ENCODE data around the gene NSUN6.

Gene NSUN6, protein sequence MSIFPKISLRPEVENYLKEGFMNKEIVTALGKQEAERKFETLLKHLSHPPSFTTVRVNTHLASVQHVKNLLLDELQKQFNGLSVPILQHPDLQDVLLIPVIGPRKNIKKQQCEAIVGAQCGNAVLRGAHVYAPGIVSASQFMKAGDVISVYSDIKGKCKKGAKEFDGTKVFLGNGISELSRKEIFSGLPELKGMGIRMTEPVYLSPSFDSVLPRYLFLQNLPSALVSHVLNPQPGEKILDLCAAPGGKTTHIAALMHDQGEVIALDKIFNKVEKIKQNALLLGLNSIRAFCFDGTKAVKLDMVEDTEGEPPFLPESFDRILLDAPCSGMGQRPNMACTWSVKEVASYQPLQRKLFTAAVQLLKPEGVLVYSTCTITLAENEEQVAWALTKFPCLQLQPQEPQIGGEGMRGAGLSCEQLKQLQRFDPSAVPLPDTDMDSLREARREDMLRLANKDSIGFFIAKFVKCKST

DNA sequence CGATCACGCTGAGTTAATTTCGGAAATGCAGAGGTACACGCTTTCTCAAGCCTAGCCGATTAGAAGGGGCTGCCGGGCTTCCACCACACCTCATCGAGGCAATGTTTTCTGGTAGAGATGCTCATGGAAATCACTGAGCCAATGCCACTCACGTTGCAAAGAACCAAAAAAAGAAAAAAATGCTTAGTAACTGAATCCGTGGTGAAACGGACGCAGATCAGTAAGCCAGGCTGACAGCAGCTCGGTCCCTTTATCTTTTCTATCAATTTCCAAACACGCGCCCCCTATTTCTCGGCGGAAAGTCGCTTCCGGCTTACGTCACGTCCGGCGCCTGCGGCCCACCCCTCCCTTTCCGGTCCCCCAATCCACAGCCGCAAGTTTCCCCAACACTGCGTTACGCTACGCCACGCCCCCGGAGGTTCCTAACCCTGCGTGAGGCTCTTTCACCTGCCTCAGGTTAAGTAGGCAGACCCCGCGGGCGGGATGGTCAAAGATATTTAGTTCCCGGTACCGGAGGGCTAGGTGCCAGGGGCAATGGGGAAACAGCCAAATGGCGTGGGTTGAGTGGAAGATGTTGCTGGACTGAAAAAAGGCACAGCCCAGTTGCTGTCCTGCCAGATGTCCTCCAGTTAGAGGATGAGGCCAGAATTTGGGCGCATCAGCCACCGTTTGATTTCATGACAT, at the start of gene NSUN6:
NSUN6 (minus strand) TSS at position 264 of the 684 bp plus-strand sequence. CDS start 384 bp downstream, outside the sequence.
- no peak for DNase-seq

DNA sequence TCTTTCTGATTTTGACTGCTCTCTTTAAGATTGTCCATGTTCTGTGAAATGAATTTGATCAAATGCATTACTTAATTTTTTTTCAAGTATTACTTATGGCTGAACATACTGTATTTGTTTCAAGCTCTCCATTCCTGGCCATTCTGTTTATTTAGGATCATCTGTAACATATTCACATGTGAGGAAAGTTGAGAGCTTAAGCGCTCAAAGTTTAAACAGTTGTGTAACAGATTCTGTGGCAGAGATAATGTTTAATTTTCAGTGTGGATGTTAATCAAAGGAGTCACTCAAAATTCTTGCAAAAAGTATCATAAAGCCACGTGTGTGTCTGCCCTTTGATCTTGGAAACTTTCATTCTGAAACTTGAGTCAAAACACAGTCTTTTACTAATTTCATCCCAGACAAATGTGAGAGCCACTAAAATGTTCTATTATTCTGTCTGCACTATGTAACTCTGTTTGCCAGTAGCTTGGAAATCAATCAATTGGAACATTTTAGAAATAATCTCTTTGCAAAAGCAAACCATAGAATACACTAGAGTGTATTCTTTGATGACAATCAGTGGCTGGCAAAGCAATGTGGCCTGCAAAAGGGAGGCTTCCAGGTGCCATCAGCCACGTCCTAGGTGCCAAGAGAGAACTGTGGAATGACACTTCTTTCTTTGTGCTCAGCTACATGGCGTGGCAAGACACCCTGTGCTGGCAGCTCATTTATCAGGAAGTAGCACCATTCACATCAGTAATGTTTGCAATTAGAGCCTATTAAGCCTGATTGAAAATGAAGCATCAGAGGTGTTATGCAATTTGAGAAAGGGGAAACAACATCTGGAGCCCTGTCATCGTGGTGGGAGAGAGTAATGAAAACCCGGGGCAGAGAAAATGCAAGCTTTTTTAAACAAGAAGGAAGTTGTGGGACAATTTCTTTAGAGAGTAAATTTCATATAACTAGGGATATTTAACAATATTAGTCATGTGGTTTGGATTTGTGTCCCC, 48.8 kb upstream of the NSUN6 start:
- DNase-seq = no peak

DNA sequence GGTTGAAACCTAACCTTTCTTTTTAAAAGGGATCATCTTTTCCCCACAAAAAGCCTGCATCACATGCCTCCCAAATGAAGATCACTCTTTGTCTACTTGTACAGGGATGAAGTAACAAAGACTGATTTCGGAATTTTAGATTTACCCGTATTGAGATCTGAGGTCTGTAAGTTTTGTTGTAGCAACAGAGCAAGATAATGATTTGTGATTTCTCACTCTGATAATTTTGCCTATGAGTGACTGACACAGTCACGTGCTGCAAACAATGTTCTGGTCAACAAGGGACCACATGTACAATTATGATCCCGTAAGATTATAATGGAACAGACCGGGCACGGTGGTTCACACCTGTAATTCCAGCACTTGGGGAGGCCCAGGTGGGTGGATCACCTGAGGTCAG, 39.2 kb upstream of the NSUN6 start:
- DNase-seq = no peak

DNA sequence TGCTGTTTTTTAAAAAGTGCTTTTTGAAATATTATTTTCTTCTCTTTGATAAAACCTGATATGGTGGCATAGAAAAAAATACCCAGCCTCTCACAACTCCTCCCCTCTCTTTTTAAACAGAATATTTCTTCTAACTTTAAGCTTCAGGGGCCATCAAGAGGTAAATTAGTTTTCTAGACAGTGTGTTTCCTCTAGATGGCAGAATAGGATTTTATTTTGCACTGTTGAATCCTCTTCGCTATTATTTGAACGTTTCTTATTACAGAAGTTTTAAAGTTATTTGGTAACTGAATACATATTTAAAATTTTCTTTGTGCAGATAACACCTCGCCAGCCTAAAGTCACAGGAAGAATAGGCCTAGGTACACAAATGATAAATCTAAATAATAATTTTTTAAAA, 38.1 kb upstream of the NSUN6 start:
- DNase-seq = no peak

DNA sequence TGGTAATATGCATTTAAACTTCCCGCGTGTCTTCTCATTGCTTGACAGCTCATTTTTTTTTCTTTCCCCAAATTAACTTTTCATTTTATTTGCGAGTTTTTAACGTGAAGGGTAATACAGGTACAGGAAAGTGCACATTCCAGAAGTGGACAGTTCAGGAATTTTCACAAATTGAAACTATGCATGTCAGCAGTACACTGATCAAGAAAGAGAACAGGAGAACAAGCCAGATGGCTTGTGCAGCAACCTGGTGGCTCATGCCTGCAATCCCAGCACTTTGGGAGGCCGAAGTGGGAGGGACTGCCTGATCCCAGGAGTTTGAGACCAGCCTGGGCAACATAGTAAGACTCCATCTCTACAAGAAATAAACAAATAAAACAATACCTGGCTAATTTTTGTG, 36.3 kb upstream of the NSUN6 start:
- no peak for DNase-seq

DNA sequence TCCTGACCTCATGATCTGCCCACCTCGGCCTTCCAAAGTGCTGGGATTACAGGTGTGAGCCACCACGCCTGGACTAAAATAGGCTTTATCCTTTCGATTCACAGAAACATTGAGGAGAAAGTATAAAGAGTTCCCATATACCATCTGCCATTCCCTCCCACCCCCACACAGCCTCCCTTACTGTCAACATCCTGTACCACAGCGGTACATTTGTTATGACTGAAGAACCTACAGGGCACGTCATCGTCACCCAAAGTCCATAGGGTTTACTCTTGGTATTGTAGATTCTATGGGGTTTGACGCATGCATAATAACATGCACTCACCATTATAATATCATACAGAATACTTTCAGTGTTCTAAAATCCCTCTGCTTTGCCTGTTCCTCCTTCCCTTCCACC, 35.8 kb upstream of the NSUN6 start:
- no peak for DNase-seq

DNA sequence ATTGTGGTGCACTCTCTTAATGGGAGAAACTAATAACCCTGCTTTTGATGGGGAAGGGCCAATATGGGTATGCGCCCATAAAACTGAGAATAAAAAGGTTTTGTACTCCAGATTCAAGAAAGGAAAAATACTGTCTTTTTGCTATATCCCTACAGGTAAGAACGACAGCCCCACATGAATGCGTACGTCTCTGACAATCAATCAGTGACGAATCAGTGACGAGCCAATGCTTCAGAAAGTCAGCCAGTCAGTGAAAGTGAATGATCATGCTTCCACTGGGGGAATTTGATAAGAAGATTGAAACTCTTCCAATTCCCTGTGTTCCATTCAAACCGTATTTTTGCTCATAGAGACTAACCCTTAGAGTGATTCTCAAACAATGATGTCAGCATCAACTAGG, 34.2 kb upstream of the NSUN6 start:
- DNase-seq = no peak

DNA sequence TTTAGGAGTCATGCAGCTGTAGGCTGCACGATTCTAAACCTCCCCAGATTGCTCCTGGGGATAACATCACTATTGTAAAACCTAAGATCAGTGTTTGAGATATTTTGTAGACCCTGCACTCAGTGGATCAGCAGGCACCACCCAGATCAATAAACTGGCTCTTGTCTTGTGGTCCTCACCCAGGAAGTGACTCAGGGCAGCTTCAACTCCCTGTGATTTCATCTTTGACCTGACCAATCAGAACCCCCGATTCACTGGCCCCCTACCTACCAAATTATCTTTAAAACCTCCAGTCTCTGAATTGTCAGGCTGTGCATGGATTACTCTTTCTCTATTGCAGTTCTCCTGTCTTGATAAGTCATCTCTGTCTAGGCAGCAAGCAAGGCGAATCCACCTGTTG, 33.6 kb upstream of the NSUN6 start:
- DNase-seq = no peak

DNA sequence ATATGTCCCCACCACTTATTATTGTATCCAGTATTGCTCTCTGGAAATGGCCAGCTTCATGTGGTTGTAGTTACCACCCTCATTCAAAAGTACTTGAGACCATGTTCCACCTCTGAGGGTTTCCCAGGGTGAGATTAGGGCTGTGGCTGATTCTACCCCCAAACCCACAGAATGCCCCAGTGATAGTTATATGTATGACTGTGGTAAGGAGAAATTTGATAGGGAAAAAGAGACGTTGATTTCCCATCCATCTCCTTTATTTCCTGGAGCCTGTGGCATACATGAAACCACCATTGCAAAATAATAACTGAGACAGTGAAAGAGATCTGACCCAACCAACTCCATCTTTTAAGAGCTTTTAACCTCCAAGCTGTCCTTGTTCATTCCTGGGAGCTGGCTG, 33.0 kb upstream of the NSUN6 start:
- no peak for DNase-seq

DNA sequence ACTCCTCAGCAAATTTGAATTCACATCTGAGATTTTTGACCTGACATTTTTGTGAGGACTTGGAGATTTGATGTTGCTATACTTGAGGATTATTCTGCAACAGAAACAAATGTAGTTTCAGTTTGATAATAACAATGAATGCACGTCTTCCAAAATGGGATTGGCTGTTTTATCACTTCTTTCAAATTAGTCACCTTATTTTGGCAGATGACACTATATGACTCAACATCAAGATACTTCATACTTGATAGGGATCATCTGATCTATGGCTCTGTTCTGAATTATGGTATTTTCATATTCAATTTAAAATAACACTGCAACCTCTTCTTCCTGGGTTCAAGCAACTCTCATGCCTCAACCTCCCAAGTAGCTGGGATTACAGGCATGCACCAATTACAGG, 32.0 kb upstream of the NSUN6 start:
- no peak for DNase-seq

DNA sequence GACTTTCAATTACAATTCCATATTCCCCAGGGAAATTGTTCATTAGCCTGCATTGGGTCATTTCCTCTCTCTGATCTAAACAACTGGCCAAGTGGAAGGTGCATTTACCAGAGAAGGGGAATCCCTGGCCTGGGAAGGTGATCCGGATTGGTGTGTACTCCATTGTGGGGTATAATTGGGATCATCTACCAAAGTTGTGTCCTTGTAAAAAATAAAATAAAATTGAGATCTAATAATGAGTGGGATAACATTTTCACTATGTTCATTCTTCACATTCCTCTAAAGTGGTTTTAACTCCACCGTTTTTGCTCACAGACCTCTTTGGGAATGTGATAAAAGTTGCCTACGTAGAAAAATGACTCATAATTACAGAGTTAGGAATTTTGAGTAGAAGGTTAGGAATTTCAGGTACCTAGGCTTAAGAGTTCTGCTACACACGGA, 30.6 kb upstream of the NSUN6 start:
- no peak for DNase-seq

DNA sequence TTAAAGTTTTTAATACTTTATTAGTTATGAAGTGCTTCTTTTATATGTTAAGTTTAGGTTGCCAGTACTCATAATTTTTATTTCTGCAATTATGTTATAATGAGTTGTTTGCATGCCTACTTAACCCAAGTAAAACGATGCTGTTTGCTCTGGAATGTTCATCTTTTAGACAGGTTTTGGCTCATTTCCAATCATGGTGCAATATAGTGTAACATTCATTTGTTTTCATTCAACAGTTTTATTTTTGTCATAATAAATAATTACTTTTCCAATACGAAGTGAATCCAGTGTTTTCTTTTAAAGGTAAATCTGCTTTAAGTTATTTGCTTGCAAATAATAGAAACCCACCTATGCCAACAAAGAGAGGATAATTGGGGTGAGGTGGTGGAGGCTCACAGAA, 30.0 kb upstream of the NSUN6 start:
- DNase-seq = no peak

DNA sequence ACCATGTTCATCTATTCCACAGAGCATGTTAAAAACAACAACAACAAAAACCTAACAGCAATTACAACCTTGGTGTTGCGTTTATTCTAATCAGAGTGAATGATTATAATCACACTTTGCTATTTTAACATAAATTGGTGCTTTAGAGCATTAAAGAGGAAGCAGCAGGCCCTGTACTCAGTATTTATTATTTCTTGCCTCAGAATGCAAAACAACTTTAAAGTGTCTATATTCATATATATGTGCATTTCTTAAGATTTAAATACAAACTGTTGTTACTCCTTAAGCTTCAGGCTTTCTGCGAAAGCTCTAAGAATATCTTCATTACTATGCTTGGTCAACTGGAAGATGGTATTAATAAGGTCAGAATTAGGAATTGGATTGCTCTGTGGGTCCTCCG, 29.4 kb upstream of the NSUN6 start:
- DNase-seq = no peak

DNA sequence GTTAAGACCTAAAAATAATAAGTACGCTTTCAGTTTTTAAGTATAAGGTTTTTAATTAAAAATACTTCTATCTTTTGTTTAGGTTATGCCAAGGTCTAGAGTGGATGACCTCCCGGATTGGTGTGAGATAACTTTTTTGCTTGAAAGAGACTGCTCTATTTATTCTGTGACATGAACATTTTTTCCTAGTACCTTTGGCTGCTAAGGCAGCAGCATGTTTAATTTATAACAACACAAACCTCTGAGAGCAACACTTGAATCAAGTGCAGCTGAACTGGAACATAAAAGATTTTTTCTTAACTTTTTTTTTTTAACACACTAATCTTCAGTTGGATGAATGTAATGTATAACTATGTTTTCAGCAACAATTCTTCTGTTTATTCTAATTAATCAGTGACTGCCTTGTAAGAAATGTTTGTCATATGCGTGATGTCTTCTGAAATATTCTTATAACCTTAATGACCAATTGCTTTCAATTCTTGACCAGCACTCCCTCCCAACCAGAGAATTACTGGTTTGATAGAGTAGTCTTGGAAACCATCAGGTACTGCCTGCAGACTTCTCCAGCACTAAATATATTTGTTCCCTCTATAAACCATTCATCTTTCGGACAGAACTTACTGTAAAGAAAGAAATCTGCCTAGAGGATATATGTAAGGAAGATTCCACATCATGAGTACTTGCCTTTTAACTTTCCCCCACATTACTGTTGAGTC, 23.9 kb upstream of the NSUN6 start:
- DNase-seq = no peak

DNA sequence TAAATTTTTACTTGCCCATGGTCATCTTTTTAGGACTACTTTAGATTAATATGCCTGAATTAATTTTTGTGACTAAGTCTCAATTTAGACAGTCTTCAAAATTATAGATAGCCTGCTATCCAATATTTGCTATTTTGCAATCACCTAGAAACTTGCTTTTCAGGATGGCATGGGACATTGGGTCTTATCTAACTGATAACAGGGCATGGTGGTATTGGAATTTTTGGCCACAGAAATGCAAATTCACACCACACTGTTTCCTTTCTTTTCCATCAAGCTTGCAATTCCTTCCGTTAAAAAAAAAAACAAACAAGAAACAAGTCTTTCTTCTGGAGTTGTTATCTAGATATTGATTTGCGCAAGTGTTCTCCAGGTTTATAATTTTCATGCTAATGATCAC, 16.6 kb upstream of the NSUN6 start:
- no peak for DNase-seq

DNA sequence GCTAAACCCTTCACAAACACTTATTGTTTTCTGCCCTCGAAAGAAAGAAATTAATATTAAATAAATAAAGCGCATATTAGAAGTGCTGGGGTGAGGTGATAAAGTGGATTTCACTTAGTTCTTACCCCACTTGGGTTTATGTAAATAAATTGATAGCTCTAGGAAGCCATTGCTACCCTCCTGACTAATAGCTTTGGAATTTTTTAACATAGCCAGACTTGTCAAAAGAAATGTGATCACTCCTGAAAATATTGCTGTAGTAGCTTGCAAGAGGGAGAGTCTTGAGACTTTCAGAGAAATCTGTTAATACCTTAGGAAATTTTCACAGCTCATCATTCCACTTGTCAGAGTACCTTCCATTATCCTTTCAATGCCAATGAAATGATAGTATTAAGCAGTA, 15.4 kb upstream of the NSUN6 start:
- no peak for DNase-seq

DNA sequence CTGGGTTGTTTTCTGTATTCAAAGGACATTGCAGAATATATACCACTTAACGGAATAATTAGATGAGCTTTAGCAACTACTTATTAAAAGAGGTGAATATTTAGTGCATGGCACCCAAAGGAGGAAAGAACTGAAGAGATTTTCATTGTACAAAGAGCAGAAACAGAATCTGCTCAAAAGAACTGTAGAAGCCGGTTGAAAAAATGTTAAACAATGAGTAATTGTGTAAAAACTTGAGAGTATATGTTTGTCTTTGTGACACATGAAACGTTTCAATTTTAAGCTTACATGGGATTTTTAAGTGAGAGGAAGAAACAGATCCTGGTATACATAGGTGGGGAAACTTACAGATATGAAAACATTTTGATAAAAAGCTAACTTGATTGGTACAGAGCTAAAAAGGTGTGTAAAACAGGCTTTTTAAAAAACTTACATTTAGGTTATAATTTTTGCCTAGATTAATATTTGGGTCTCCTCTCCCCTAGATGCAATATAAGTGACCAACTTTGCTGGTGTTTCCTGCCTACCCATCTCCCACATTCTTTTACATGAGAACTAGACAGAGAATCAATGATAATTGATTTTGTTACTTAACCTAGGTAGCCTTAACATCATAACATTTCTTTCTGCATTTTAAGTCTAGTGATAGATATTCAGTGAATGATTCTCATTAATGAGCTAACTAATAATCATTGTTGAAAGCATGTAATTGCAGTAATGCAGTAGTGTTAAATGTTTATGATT, 14.6 kb upstream of the NSUN6 start:
- DNase-seq = no peak

DNA sequence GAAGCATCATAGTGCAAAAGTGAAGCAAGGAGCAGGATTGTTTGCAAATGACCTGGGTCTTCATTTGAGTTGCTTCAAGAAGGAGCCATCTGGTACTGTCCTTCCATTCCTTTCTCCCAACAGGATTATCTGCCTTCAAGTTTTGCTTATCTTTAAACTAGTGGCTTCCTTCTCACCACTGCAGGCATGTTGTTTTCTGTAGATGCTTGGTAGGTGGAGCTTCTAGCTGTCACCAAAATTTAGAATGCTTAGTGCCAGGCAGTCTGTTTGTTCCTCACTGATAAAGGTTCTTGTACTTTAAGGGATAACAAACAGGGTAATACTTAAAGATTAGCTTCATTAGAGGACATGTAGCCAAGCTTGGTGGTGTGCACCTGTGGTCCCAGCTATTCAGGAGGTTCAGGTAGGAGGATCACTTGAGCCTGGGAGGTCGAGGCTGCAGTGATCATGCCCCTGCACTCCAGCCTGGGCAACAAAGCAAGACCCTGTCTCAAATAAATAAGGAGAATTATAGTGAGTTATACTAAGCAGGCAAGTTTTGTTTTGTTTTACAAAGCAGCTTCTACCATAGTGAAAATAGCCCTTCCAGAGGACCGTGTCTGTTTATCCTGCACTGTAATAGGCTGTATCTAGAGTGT, 13.6 kb upstream of the NSUN6 start:
- no peak for DNase-seq

DNA sequence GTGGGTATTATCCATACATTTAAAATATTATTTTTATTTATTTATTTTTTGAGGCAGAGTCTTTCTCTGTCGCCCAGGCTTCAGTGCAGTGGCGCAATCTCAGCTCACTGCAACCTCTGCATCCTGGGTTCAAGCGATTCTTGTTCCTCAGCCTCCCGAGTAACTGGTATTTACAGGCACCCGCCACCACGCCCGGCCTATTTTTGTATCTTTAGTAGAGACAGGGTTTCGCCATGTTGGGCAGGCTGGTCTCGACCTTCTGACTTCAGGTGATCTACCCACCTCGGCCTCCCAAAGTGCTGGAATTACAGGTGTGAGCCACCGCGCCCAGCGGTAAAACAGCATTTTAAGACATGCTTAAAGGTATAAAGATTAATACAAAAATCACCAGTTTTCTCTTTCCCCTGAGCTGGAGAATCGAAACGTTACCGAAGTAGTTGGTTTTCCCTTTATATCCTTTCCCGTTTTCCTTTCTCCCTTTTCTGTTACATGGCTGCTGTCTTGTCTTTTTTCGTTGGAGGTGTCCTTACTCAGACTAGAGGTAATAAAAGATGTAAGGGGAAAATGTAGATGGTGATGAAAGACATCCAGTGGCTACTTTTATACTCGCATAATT, 9.5 kb upstream of the NSUN6 start:
- no peak for DNase-seq

DNA sequence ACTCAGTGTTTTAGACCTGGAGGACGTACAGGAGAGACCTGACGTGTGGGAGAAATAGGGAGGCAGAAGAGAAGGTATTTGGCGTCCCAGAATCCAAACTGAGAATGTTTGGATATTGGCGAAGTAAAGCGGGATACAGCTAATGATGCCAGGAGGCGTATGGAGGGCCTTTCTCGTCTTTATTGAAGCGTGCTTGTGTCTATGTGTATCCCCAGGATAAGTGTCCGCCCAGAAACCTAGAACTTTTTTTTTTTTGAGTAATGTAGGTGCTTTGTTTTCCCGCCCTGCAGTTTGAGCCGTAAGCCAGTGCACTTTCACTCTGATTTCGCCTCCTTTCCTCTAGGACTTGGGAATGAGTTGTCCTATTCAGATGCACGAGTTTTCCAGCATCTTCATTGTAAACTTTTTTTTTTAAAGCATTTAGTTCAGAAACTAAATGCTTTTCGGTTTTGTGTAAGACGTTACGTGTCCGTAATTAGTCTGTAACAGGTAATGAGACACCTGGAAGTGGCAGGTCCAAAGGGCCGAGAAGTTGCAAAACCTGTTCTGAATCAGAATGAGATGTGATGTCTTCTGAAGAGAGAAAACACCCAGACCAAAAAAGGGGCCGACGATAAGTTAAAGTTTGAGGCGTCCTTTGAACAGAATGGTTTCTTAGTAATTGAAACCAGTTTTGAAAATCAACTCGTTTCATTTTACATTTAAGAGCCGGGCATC, 8.6 kb upstream of the NSUN6 start:
- no peak for DNase-seq
